MM.1S (cell line): ENCODE results near the gene XRCC3.

ENCODE experiments used
- DNase-seq: peaks from one replicate; pipeline ENCODE4 v3.0.0-alpha.2; 2015
- H2AFZ ChIP-seq: fragments of 300-600 bp; sonication (generic); 2 replicates; pipeline ENCODE4 v1.6.0; 2016; ENCODE audit warnings: antibody characterized with exemption, low read length
- H3F3A ChIP-seq: fragments of 300-600 bp; sonication (generic); 2 replicates; pipeline ENCODE4 v1.6.1; 2016; ENCODE audit warnings: mild to moderate bottlenecking, antibody characterized with exemption, low read length, moderate library complexity, mixed read lengths; ENCODE audit not compliant: insufficient read depth
- H3K27ac ChIP-seq: fragments of 300-600 bp; sonication (generic); 2 replicates; pipeline ENCODE4 v1.5.1; 2016; ENCODE audit warnings: mild to moderate bottlenecking, low read length
- H3K27me3 ChIP-seq: fragments of 300-600 bp; sonication (generic); replicated peaks from 2 replicates; pipeline ENCODE4 v1.6.0; 2016; ENCODE audit warnings: low read length; ENCODE audit not compliant: insufficient read depth
- H3K36me3 ChIP-seq: fragments of 300-600 bp; sonication (generic); replicated peaks from 2 replicates; pipeline ENCODE4 v1.6.1; 2016; ENCODE audit warnings: mild to moderate bottlenecking, low read length, mixed read lengths; ENCODE audit not compliant: insufficient read depth
- H3K4me1 ChIP-seq: fragments of 300-600 bp; sonication (generic); 2 replicates; pipeline ENCODE4 v1.6.1; 2016; ENCODE audit warnings: low read length, mixed read lengths
- H3K4me2 ChIP-seq: fragments of 300-600 bp; sonication (generic); 2 replicates; pipeline ENCODE4 v1.6.0; 2016; ENCODE audit warnings: low read depth, low read length
- H3K4me3 ChIP-seq: fragments of 300-600 bp; sonication (generic); 2 replicates; pipeline ENCODE4 v1.5.1; 2016; ENCODE audit warnings: low read length, mixed read lengths
- H3K79me2 ChIP-seq: fragments of 300-600 bp; sonication (generic); 2 replicates; pipeline ENCODE4 v1.6.1; 2016; ENCODE audit warnings: mixed run types, low read length, mixed read lengths
- H3K9ac ChIP-seq: fragments of 300-600 bp; sonication (generic); 2 replicates; pipeline ENCODE4 v1.6.1; 2016; ENCODE audit warnings: low read length, mixed read lengths
- H3K9me2 ChIP-seq: fragments of 300-600 bp; sonication (generic); replicated peaks from 2 replicates; pipeline ENCODE4 v1.6.1; 2016; ENCODE audit warnings: mild to moderate bottlenecking, low read length, mixed read lengths; ENCODE audit not compliant: insufficient read depth
- H3K9me3 ChIP-seq: fragments of 300-600 bp; sonication (generic); replicated peaks from 2 replicates; pipeline ENCODE4 v1.6.1; 2016; ENCODE audit warnings: mild to moderate bottlenecking, low read length, mixed read lengths; ENCODE audit not compliant: insufficient read depth
- H4K20me1 ChIP-seq: fragments of 300-600 bp; sonication (generic); 2 replicates; pipeline ENCODE4 v1.6.1; 2016; ENCODE audit warnings: mild to moderate bottlenecking, low read length, moderate library complexity, mixed read lengths; ENCODE audit not compliant: insufficient read depth
- EZH2 ChIP-seq: fragments of 300-600 bp; sonication (generic); optimal IDR thresholded peaks from 2 replicates; pipeline ENCODE3; 2017; ENCODE audit warnings: low read depth, mild to moderate bottlenecking, antibody characterized with exemption, low read length, mixed read lengths
- EZH2phosphoT487 ChIP-seq: fragments of 300-600 bp; sonication (generic); IDR thresholded peaks from 2 replicates; pipeline ENCODE4 v1.6.1; 2018; ENCODE audit warnings: antibody characterized with exemption, low read length
- TF ChIP-seq, protein P1 (sequence below): fragments of 300-600 bp; sonication (generic); IDR thresholded peaks from 2 replicates; pipeline ENCODE4 v1.5.1; 2016; ENCODE audit warnings: antibody characterized with exemption, low read length, mixed read lengths

The XRCC3 gene

DNA sequence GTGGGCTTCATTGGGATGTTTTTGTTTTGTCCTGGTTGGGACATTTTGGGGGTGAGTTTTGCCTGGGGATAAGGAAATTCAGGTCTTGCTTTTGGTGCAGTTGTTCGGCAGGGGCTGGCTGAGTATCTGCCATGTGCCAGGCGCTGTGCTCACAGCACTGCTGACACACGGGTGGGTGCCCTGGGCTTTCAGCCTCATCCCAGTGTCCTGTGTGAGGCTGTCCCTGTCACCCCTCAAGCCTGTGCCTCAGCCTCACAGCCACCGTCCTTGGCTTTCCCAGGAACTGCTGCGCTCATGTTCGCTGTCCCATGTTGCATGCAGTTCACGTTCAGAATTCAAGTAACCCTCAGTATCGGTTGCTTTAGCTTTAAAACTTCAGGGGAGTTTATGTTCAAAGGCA is 24.9 kb downstream of the XRCC3 start:
- Histone ChIP-seq H3K4me1 (no peaks in the 10 kb centered on the region), H2AFZ (no peak overlapping the region), H3K4me3 (no peak overlapping the region), H3K79me2 (no peaks in the 10 kb centered on the region), H3K9me3 (no peaks in the 10 kb centered on the region), H4K20me1 (no peaks in the 10 kb centered on the region), H3F3A (no peaks in the 10 kb centered on the region), H3K9ac (no peak overlapping the region), H3K36me3 (no peaks in the 10 kb centered on the region), H3K27ac (no peak overlapping the region), H3K27me3 (no peaks in the 10 kb centered on the region), H3K4me2 (no peak overlapping the region), H3K9me2 (no peaks in the 10 kb centered on the region)
- TF ChIP-seq, protein P1, sequence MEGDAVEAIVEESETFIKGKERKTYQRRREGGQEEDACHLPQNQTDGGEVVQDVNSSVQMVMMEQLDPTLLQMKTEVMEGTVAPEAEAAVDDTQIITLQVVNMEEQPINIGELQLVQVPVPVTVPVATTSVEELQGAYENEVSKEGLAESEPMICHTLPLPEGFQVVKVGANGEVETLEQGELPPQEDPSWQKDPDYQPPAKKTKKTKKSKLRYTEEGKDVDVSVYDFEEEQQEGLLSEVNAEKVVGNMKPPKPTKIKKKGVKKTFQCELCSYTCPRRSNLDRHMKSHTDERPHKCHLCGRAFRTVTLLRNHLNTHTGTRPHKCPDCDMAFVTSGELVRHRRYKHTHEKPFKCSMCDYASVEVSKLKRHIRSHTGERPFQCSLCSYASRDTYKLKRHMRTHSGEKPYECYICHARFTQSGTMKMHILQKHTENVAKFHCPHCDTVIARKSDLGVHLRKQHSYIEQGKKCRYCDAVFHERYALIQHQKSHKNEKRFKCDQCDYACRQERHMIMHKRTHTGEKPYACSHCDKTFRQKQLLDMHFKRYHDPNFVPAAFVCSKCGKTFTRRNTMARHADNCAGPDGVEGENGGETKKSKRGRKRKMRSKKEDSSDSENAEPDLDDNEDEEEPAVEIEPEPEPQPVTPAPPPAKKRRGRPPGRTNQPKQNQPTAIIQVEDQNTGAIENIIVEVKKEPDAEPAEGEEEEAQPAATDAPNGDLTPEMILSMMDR, result no peak
- TF ChIP-seq EZH2phosphoT487 (no peak), EZH2 (no peak)
- no peak for DNase-seq

DNA sequence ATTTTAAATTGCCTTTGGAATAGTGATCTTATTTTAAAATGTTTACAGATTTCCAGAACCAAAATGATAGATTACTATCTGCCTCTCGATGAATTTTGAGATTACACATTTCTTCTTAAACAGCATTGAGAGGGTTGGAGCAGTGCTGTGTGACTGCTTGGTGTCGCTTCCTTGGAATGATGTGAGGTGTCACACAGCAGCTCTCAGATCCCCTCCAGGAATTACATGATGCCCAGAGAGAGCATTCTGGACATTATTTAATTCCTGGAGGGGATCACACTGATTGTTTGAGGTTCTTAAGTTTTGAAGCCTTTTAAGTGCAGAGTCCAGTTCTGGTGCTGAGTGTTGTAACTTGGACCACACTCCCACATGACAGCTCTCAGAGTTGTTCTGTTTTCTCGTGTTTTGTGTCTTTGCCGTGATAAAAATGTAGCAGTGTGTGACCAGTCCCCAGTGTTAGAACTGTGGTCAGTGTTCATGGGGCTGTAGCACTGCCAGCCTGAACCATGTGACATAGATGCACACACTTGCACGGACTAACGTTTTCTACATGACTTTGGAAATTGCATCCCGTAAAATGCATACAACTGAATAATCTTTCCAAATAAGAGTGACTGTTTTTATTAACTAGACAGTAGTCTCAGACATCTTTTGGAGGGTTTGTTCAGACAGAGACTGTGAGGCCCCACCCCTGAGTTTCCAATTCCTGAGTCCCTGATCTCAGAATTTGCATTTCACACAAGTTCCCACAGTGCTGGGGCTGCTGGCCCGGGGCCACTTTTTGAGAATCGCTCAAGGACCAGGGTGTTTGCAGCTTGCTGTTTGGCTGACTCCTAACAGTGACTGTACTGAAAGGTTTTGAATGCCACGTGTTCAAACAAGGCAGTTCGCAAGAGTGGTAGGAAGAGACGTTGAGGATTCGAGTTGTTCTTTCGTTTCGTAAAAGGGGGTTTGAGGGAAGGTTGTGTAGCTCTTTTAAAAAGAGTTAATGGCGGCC is 26.0 kb downstream of the XRCC3 start:
- Histone ChIP-seq H3F3A (no peaks in the 10 kb centered on the region), H3K4me3 (no peak overlapping the region), H4K20me1 (no peaks in the 10 kb centered on the region), H3K27ac (no peak overlapping the region), H3K4me2 (no peak overlapping the region), H3K27me3 (no peaks in the 10 kb centered on the region), H3K79me2 (no peaks in the 10 kb centered on the region), H3K9ac (no peak overlapping the region), H3K9me2 (no peaks in the 10 kb centered on the region), H3K9me3 (no peaks in the 10 kb centered on the region), H3K4me1 (no peaks in the 10 kb centered on the region), H3K36me3 (no peaks in the 10 kb centered on the region), H2AFZ (no peak overlapping the region)
- TF ChIP-seq, protein P1, result no peak
- TF ChIP-seq EZH2 (no peak), EZH2phosphoT487 (no peak)
- DNase-seq, result no peak

DNA sequence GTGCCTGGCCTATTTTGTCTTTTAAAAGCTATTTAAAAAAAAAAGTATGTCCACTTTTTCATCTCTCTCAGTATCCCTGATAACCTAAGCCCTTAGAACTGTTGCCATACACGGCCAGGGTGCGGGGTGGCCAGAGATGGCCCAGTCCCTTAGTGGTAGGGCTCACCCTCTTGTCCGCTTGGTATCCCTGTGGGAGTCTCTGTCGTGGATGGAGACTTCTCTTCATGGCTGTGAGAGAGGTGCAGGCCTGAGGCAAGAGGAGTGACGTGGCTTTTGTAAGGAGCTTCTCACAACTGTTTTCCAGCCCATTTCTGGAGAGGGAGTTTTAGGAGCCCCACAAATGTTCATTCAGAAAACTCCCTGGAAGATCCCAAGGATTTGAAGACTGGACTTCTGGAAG is 26.8 kb downstream of the XRCC3 start:
- H3K9me2 ChIP-seq, result no peaks in the 10 kb centered on the region
- DNase-seq, result no peak
- H3K4me1 ChIP-seq, result no peaks in the 10 kb centered on the region
- H3K4me2 ChIP-seq, result no peak overlapping the region
- H3K4me3 ChIP-seq, result no peak overlapping the region
- H3K9ac ChIP-seq, result no peak overlapping the region
- no peaks in the 10 kb centered on the region for H3K9me3 ChIP-seq
- H2AFZ ChIP-seq, result no peak overlapping the region
- no peaks in the 10 kb centered on the region for H3K27me3 ChIP-seq
- H3F3A ChIP-seq, result no peaks in the 10 kb centered on the region
- TF ChIP-seq EZH2 (no peak), EZH2phosphoT487 (no peak)
- TF ChIP-seq, protein P1, result no peak
- H3K79me2 ChIP-seq, result no peaks in the 10 kb centered on the region
- no peaks in the 10 kb centered on the region for H4K20me1 ChIP-seq
- H3K36me3 ChIP-seq, result no peaks in the 10 kb centered on the region
- no peak overlapping the region for H3K27ac ChIP-seq
